Gastroesophageal sphincter (tissue), 3 donors: ENCODE measurements around the gene TAF1C.

Source experiments
- EP300 ChIP-seq: sonication (generic); formaldehyde crosslinking; IDR thresholded peaks from one replicate; pipeline ENCODE4 v1.6.1; 2017; ENCODE audit warnings: antibody characterized with exemption, mild to moderate bottlenecking
- POLR2A ChIP-seq, 2 donors: fragments of 450-650 bp; IDR thresholded peaks; one replicate each; pipeline ENCODE4 v1.6.1; 2017; ENCODE audit warnings: antibody characterized with exemption in 2 of 2, mild to moderate bottlenecking in 2 of 2, moderate library complexity in 1 of 2
- TF ChIP-seq, protein P1 (sequence below), 4 experiments: fragments of 200-600 bp in 2 of 4; fragments of 450-650 bp in 2 of 4; sonication (generic) in 1 of 4; IDR thresholded peaks; one replicate each; pipeline ENCODE4 v1.5.1; 2017 to 2019; ENCODE audit warnings: antibody characterized with exemption in 4 of 4, mild to moderate bottlenecking in 2 of 4, moderate library complexity in 2 of 4

DNA sequence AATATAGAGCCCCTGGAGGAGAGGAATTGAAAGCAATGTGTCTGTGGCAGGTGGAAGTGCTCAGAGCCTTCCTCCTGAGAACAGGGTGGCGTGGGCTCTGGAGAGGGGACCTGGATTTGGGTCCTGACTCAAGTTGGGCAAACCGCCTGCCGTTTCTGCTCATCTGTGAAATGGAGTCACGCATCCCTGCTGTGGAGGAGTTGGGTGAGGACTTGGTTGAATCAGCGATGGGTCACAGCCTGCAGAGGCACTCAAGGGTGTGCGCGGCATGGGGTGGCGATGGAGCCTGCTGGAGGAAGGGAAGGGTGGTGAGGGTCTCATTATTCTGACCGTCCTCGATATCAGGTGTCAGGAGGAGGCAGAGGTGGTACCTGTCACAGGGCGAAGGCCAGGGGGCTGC lies 7.2 kb upstream of the TAF1C start:
- TF ChIP-seq EP300 = no peak
- TF ChIP-seq POLR2A (IDR thresholded peaks at IDR 0.05) = no peak
- TF ChIP-seq, protein P1, sequence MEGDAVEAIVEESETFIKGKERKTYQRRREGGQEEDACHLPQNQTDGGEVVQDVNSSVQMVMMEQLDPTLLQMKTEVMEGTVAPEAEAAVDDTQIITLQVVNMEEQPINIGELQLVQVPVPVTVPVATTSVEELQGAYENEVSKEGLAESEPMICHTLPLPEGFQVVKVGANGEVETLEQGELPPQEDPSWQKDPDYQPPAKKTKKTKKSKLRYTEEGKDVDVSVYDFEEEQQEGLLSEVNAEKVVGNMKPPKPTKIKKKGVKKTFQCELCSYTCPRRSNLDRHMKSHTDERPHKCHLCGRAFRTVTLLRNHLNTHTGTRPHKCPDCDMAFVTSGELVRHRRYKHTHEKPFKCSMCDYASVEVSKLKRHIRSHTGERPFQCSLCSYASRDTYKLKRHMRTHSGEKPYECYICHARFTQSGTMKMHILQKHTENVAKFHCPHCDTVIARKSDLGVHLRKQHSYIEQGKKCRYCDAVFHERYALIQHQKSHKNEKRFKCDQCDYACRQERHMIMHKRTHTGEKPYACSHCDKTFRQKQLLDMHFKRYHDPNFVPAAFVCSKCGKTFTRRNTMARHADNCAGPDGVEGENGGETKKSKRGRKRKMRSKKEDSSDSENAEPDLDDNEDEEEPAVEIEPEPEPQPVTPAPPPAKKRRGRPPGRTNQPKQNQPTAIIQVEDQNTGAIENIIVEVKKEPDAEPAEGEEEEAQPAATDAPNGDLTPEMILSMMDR (IDR thresholded peaks at IDR 0.05) = no peak
